Smooth muscle cell (in vitro differentiated cells): Measurements from ENCODE around the gene PAPPA2. TPM values are rescaled to one million over a fixed set of nuclear protein-coding genes. Genes with fewer than 3 reads are reported as not detected.

Experiments
- DNase-seq: peaks from one replicate; lab custom pipeline; 2025; ENCODE audit not compliant: unreplicated experiment; lab: John Stamatoyannopoulos, UW
- H2AFZ ChIP-seq: fragments of 200-600 bp; sonication (generic); 2 replicates; pipeline ENCODE4 v1.6.0; 2016; ENCODE audit warnings: antibody characterized with exemption, low read depth, mild to moderate bottlenecking
- H3F3A ChIP-seq: fragments of 200-600 bp; sonication (generic); 2 replicates; pipeline ENCODE4 v1.6.0; 2017; ENCODE audit warnings: antibody characterized with exemption, low read depth
- H3K27ac ChIP-seq: fragments of 200-600 bp; sonication (generic); 2 replicates; pipeline ENCODE4 v1.5.1; 2016; ENCODE audit warnings: low read depth, mild to moderate bottlenecking
- H3K27me3 ChIP-seq: fragments of 200-600 bp; sonication (generic); 2 replicates; pipeline ENCODE4 v1.6.1; 2016; ENCODE audit warnings: low read depth, mild to moderate bottlenecking
- H3K36me3 ChIP-seq: fragments of 200-600 bp; sonication (generic); 2 replicates; pipeline ENCODE4 v1.5.1; 2016; ENCODE audit warnings: low read depth
- H3K4me1 ChIP-seq: fragments of 200-600 bp; sonication (generic); 2 replicates; pipeline ENCODE4 v1.5.1; 2016; ENCODE audit warnings: low read depth
- H3K4me2 ChIP-seq: fragments of 200-600 bp; sonication (generic); 2 replicates; pipeline ENCODE4 v1.6.0; 2016; ENCODE audit warnings: mild to moderate bottlenecking
- H3K4me3 ChIP-seq: fragments of 200-600 bp; sonication (generic); 2 replicates; pipeline ENCODE4 v1.5.1; 2016; ENCODE audit warnings: mild to moderate bottlenecking
- H3K79me2 ChIP-seq: fragments of 200-600 bp; sonication (generic); 2 replicates; pipeline ENCODE4 v1.6.0; 2016; ENCODE audit warnings: low read depth, mild to moderate bottlenecking
- H3K9ac ChIP-seq: fragments of 200-600 bp; sonication (generic); 2 replicates; pipeline ENCODE4 v1.6.0; 2016; ENCODE audit warnings: low read depth
- H3K9me3 ChIP-seq: fragments of 200-600 bp; sonication (generic); replicated peaks from 2 replicates; pipeline ENCODE4 v1.5.1; 2016; ENCODE audit warnings: low read depth
- H4K20me1 ChIP-seq: fragments of 200-600 bp; sonication (generic); 2 replicates; pipeline ENCODE4 v1.6.0; 2016; ENCODE audit warnings: low read depth
- CTCF ChIP-seq: fragments of 200-600 bp; sonication (generic); IDR thresholded peaks from 2 replicates; pipeline ENCODE4 v1.5.1; 2017; ENCODE audit warnings: borderline replicate concordance, mild to moderate bottlenecking, antibody characterized with exemption; ENCODE audit not compliant: insufficient read depth, poor library complexity, severe bottlenecking
- WGBS: methylation state at CpG from one replicate; pipeline ENCODE4 v1.1.7; 2016; ENCODE audit warnings: low lambda C conversion rate; 5-methylcytosine and 5-hydroxymethylcytosine counted together
- polyA plus RNA-seq: library from polyadenylated mRNA; unstranded; fragments of >200 nt; fragmentation: Nextera tagmentation; extraction: Ambion mirVana; gene quantifications from 2 replicates; pipeline ENCODE4 v1.2.1, GENCODE V29; 2016
- total RNA-seq: library from RNA; depleted of rRNA; stranded (reverse); fragments of >200 nt; gene quantifications from 2 replicates; pipeline ENCODE4 v1.2.3, GENCODE V29; 2014

PAPPA2 gene
- total and polyA plus RNA-seq, 2 experiments from 2014 or later = 0.03 to 0.27 TPM

GRCh38 chr1:176773038-176773437, 310.1 kb downstream of the PAPPA2 start:
- H3F3A ChIP-seq = no peaks in the 10 kb centered on the region
- H3K27me3 ChIP-seq = peaks cover 4% of the 10 kb centered on the region
- H3K27ac ChIP-seq = no peak overlapping the region
- H3K4me2 ChIP-seq = no peak overlapping the region
- no peak for TF ChIP-seq CTCF
- no peak overlapping the region for H3K9ac ChIP-seq
- no peak overlapping the region for H3K4me3 ChIP-seq
- no peaks in the 10 kb centered on the region for H4K20me1 ChIP-seq
- no peaks in the 10 kb centered on the region for H3K79me2 ChIP-seq
- H3K36me3 ChIP-seq = no peaks in the 10 kb centered on the region
- 63% methylated on average over 4 of the region's 4 CpGs for WGBS
- H3K9me3 ChIP-seq = no peaks in the 10 kb centered on the region
- H2AFZ ChIP-seq = no peak overlapping the region
- DNase-seq = no peak
- H3K4me1 ChIP-seq = no peaks in the 10 kb centered on the region

- no peak for TF ChIP-seq CTCF
- no peaks in the 10 kb centered on the region for H3K36me3 ChIP-seq
- H4K20me1 ChIP-seq = no peaks in the 10 kb centered on the region
- H2AFZ ChIP-seq = no peak overlapping the region
- no peak for DNase-seq
- H3K79me2 ChIP-seq = no peaks in the 10 kb centered on the region
- no peaks in the 10 kb centered on the region for H3F3A ChIP-seq
- H3K9ac ChIP-seq = no peak overlapping the region
- H3K4me3 ChIP-seq = no peak overlapping the region
- H3K27me3 ChIP-seq = peaks cover 5% of the 10 kb centered on the region
- no peak overlapping the region for H3K4me2 ChIP-seq
- H3K27ac ChIP-seq = no peak overlapping the region
- 74% methylated on average over 4 of the region's 4 CpGs for WGBS
- no peaks in the 10 kb centered on the region for H3K4me1 ChIP-seq
- no peaks in the 10 kb centered on the region for H3K9me3 ChIP-seq
These were observed 311.2 kb downstream of the PAPPA2 start for GRCh38 chr1:176774224-176774623.

GRCh38 chr1:176775378-176775777, 312.4 kb downstream of the PAPPA2 start:
- H3F3A ChIP-seq = no peaks in the 10 kb centered on the region
- H3K4me2 ChIP-seq = no peak overlapping the region
- no peaks in the 10 kb centered on the region for H3K79me2 ChIP-seq
- H3K4me3 ChIP-seq = no peak overlapping the region
- no peak overlapping the region for H2AFZ ChIP-seq
- DNase-seq = no peak
- H3K9ac ChIP-seq = no peak overlapping the region
- no peaks in the 10 kb centered on the region for H3K4me1 ChIP-seq
- no peak overlapping the region for H3K27ac ChIP-seq
- no peaks in the 10 kb centered on the region for H3K36me3 ChIP-seq
- 89% methylated on average over 3 of the region's 3 CpGs for WGBS
- TF ChIP-seq CTCF = no peak
- H3K27me3 ChIP-seq = peaks cover 5% of the 10 kb centered on the region
- no peaks in the 10 kb centered on the region for H4K20me1 ChIP-seq
- H3K9me3 ChIP-seq = no peaks in the 10 kb centered on the region

- Histone ChIP-seq H3K9ac (no peak overlapping the region), H3K9me3 (no peaks in the 10 kb centered on the region), H3F3A (no peaks in the 10 kb centered on the region), H4K20me1 (no peaks in the 10 kb centered on the region), H3K36me3 (no peaks in the 10 kb centered on the region), H3K4me1 (no peaks in the 10 kb centered on the region), H3K27me3 (peaks cover 5% of the 10 kb centered on the region), H2AFZ (no peak overlapping the region), H3K4me2 (no peak overlapping the region), H3K4me3 (no peak overlapping the region), H3K79me2 (no peaks in the 10 kb centered on the region), H3K27ac (no peak overlapping the region)
- no peak for DNase-seq
- no peak for TF ChIP-seq CTCF
- WGBS = 85% methylated on average over 3 of the region's 3 CpGs
These were observed 313.0 kb downstream of the PAPPA2 start for GRCh38 chr1:176775996-176776395.
